Measurements from ENCODE around the gene NFIB. TPM values are rescaled to one million over a fixed set of nuclear protein-coding genes. Genes with fewer than 3 reads are reported as not detected.

NFIB gene
- polyA plus RNA-seq, 3 donors = not detected

GRCh38 chr9:14340994-14341393, 27.1 kb upstream of the NFIB start:
- Histone ChIP-seq H3K9ac (ENCODE audit: insufficient read depth, low read length, poor library complexity, severe bottlenecking) (no peak overlapping the region), H3K4me1 (ENCODE audit: control insufficient read depth in 1 of 2, insufficient read depth in 2 of 2, low read length in 2 of 2) (no peaks in the 10 kb centered on the region), H4K20me1 (ENCODE audit: insufficient read depth, low read length) (no peaks in the 10 kb centered on the region), H3K27me3 (ENCODE audit: control insufficient read depth in 2 of 2, insufficient read depth in 2 of 2, low read length in 2 of 2) (peaks cover 23 to 47% of the 10 kb centered on the region in 2 donors), H3K27ac (ENCODE audit: low read depth in 1 of 2, low read length in 2 of 2) (no peak overlapping the region), H3K4me2 (replicated peaks; ENCODE audit: extremely low read depth, low read length, poor library complexity, severe bottlenecking) (no peak overlapping the region), H2AFZ (ENCODE audit: insufficient read depth, low read depth, low read length, poor library complexity, severe bottlenecking) (no peak overlapping the region), H3K36me3 (replicated peaks in 1 of 2; ENCODE audit: control insufficient read depth in 1 of 2, insufficient read depth in 2 of 2, low read length in 2 of 2) (no peaks in the 10 kb centered on the region), H3K4me3 (replicated peaks in 1 of 3; ENCODE audit: low read depth in 2 of 3, low read length in 3 of 3) (no peak overlapping the region), H3K79me2 (ENCODE audit: insufficient read depth, low read length) (no peaks in the 10 kb centered on the region), H3K9me3 (replicated peaks in 1 of 2; ENCODE audit: control insufficient read depth in 1 of 2, insufficient read depth in 1 of 2, low read length in 2 of 2) (no peaks in the 10 kb centered on the region)
- H3K36me3 Mint-ChIP-seq = no peaks in the 10 kb centered on the region
- DNase-seq = no peak
- H3K4me1 Mint-ChIP-seq = no peaks in the 10 kb centered on the region
- peaks cover 6 to 17% (median 10%) of the 10 kb centered on the region in 3 donors for H3K27me3 Mint-ChIP-seq (ENCODE audit: low read depth in 3 of 3)
- H3K9me3 Mint-ChIP-seq = peaks cover 0 to 7% (median 1%) of the 10 kb centered on the region in 7 donors
- no peak overlapping the region for H3K4me3 Mint-ChIP-seq
- TF ChIP-seq, protein P1, sequence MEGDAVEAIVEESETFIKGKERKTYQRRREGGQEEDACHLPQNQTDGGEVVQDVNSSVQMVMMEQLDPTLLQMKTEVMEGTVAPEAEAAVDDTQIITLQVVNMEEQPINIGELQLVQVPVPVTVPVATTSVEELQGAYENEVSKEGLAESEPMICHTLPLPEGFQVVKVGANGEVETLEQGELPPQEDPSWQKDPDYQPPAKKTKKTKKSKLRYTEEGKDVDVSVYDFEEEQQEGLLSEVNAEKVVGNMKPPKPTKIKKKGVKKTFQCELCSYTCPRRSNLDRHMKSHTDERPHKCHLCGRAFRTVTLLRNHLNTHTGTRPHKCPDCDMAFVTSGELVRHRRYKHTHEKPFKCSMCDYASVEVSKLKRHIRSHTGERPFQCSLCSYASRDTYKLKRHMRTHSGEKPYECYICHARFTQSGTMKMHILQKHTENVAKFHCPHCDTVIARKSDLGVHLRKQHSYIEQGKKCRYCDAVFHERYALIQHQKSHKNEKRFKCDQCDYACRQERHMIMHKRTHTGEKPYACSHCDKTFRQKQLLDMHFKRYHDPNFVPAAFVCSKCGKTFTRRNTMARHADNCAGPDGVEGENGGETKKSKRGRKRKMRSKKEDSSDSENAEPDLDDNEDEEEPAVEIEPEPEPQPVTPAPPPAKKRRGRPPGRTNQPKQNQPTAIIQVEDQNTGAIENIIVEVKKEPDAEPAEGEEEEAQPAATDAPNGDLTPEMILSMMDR (IDR thresholded peaks at IDR 0.05) = no peak
- intact Hi-C loops (cut with micrococcal nuclease) = no loop called here
- no peak overlapping the region for H3K27ac Mint-ChIP-seq
- WGBS (ENCODE audit: insufficient coverage) = 84% methylated on average over 2 of the region's 3 CpGs

DNA sequence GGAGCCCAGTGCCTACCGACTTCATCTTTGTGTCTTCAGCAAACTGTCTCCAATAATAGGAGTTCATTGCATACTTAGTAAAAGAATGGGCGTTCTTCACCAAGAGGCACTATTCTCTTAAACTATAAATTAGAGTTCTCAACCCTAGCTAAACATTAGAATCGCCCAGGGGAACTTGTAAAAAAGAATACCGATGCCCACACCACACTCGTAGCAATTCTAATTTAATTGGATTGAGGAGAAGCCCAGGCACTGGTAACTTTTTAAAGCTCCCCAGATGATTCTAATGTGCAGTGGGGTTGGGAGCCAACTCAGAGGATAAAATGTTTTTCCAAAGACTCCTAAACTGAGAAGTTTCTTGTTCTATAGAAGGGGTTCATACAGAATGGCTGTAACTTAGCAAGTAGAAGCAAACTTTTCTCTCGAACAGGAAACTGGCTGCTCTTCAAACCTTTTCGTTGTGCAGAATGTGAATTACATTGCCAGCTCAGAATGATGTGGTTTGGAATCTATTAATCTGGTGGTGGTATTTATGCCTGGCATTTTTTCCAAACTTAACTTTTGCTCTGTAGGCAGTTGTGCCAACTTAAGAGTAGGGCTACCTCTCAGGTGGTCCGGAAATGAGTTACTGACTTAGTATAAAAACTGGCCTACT, 26.4 kb upstream of the NFIB start:
- no peak for DNase-seq
- Histone ChIP-seq H4K20me1 (ENCODE audit: insufficient read depth, low read length) (no peaks in the 10 kb centered on the region), H3K36me3 (replicated peaks in 1 of 2; ENCODE audit: control insufficient read depth in 1 of 2, insufficient read depth in 2 of 2, low read length in 2 of 2) (no peaks in the 10 kb centered on the region), H3K27ac (ENCODE audit: low read depth in 1 of 2, low read length in 2 of 2) (no peak overlapping the region), H3K27me3 (ENCODE audit: control insufficient read depth in 2 of 2, insufficient read depth in 2 of 2, low read length in 2 of 2) (peaks cover 16 to 40% of the 10 kb centered on the region in 2 donors), H2AFZ (ENCODE audit: insufficient read depth, low read depth, low read length, poor library complexity, severe bottlenecking) (no peak overlapping the region), H3K4me3 (replicated peaks in 1 of 3; ENCODE audit: low read depth in 2 of 3, low read length in 3 of 3) (no peak overlapping the region), H3K9me3 (replicated peaks in 1 of 2; ENCODE audit: control insufficient read depth in 1 of 2, insufficient read depth in 1 of 2, low read length in 2 of 2) (no peaks in the 10 kb centered on the region), H3K79me2 (ENCODE audit: insufficient read depth, low read length) (no peaks in the 10 kb centered on the region), H3K4me1 (ENCODE audit: control insufficient read depth in 1 of 2, insufficient read depth in 2 of 2, low read length in 2 of 2) (no peaks in the 10 kb centered on the region), H3K4me2 (replicated peaks; ENCODE audit: extremely low read depth, low read length, poor library complexity, severe bottlenecking) (no peak overlapping the region), H3K9ac (ENCODE audit: insufficient read depth, low read length, poor library complexity, severe bottlenecking) (no peak overlapping the region)
- WGBS (ENCODE audit: insufficient coverage) = 93% methylated on average over 3 of the region's 8 CpGs
- no peaks in the 10 kb centered on the region for H3K36me3 Mint-ChIP-seq
- H3K27me3 Mint-ChIP-seq (ENCODE audit: low read depth in 3 of 3) = peaks cover 7 to 17% (median 10%) of the 10 kb centered on the region in 3 donors
- intact Hi-C loops (cut with micrococcal nuclease) = no loop called here
- no peak overlapping the region for H3K4me3 Mint-ChIP-seq
- no peak overlapping the region for H3K27ac Mint-ChIP-seq
- peaks cover 0 to 3% (median 1%) of the 10 kb centered on the region in 7 donors for H3K9me3 Mint-ChIP-seq
- H3K4me1 Mint-ChIP-seq = no peaks in the 10 kb centered on the region
- TF ChIP-seq, protein P1 (IDR thresholded peaks at IDR 0.05) = no peak

Measured in CD14-positive monocyte (primary cell).